ENCODE results near the gene VIPR2. TPM values are rescaled to one million over a fixed set of nuclear protein-coding genes. Genes with fewer than 3 reads are reported as not detected.
A peak's percentile ranks its signal among the peaks of the same experiment; 100 is the strongest.

The VIPR2 gene
- total and polyA plus RNA-seq, 8 donors, result 3.7 to 13.7 (median 10.6) TPM

- peak overlapping the region in 1 of 4 donors; percentile 47 for H3K27ac ChIP-seq
- no peak for FAIRE-seq
- H3K9me3 ChIP-seq, result no peaks in the 10 kb centered on the region
- intact Hi-C loops (cut with DNase I), result no loop called here
- H3K4me1 ChIP-seq, result peaks cover 0 to 16% (median 5%) of the 10 kb centered on the region in 3 donors
- H3K36me3 ChIP-seq, result no peaks in the 10 kb centered on the region
- no peak for ATAC-seq
- DNase-seq, result no peak
- WGBS, 2 donors, result 48 to 55% methylated on average over 8 of the region's 8 CpGs
- H3K27me3 ChIP-seq, result no peaks in the 10 kb centered on the region
- peak overlapping the region in 2 of 4 donors; percentile 19 to 36 for H3K4me3 ChIP-seq
- no peak for TF ChIP-seq CTCF (IDR thresholded peaks at IDR 0.05)
Measured at GRCh38 chr7:159113056-159113455, 31.6 kb downstream of the VIPR2 start.

GRCh38 chr7:159112136-159113011 lies 32.3 kb downstream of the VIPR2 start:
- intact Hi-C loops (cut with DNase I), result no loop called here
- Histone ChIP-seq H3K27ac (peak overlapping the region in 2 of 4 donors; percentile 42 to 47), H3K36me3 (no peaks in the 10 kb centered on the region), H3K4me1 (peaks cover 0 to 16% (median 5%) of the 10 kb centered on the region in 3 donors), H3K4me3 (peak overlapping the region in 1 of 4 donors; percentile 19), H3K27me3 (no peaks in the 10 kb centered on the region), H3K9me3 (no peaks in the 10 kb centered on the region)
- no peak for TF ChIP-seq CTCF (IDR thresholded peaks at IDR 0.05)
- DNase-seq, result peak in 3 of 6 donors; percentile 49 to 62 (median 49)
- WGBS, 2 donors, result 49 to 70% methylated on average over 47 to 48 of the region's 48 CpGs
- no peak for ATAC-seq
- no peak for FAIRE-seq

- Histone ChIP-seq H3K27me3 (no peaks in the 10 kb centered on the region), H3K27ac (no peak overlapping the region), H3K9me3 (no peaks in the 10 kb centered on the region), H3K36me3 (no peaks in the 10 kb centered on the region), H3K4me3 (no peak overlapping the region), H3K4me1 (peaks cover 0 to 7% (median 5%) of the 10 kb centered on the region in 3 donors)
- DNase-seq (peak in 3 of 6 donors; percentile 46 to 76 (median 72)), FAIRE-seq (no peak), ATAC-seq (no peak)
- 40 to 58% methylated on average over 10 of the region's 10 CpGs for WGBS, 2 donors
- TF ChIP-seq CTCF (IDR thresholded peaks at IDR 0.05), result no peak
- intact Hi-C loops (cut with DNase I), result no loop called here
Measured at GRCh38 chr7:159109653-159110035, 35.0 kb downstream of the VIPR2 start.

GRCh38 chr7:159108941-159109652 lies 35.6 kb downstream of the VIPR2 start:
- intact Hi-C loops (cut with DNase I), result no loop called here
- no peak for TF ChIP-seq CTCF (IDR thresholded peaks at IDR 0.05)
- H3K36me3 ChIP-seq, result no peaks in the 10 kb centered on the region
- ATAC-seq, result peak in 2 of 4 donors; percentile 49 to 51
- H3K27ac ChIP-seq, result no peak overlapping the region
- no peaks in the 10 kb centered on the region for H3K27me3 ChIP-seq
- H3K4me1 ChIP-seq, result peaks cover 0 to 7% (median 5%) of the 10 kb centered on the region in 3 donors
- H3K9me3 ChIP-seq, result no peaks in the 10 kb centered on the region
- FAIRE-seq, result no peak
- WGBS, 2 donors, result 59 to 63% methylated on average over 8 to 9 of the region's 9 CpGs
- H3K4me3 ChIP-seq, result no peak overlapping the region
- DNase-seq, result peak in 4 of 6 donors; percentile 21 to 52 (median 30)
